PFSK-1 (cell line): Measurements from ENCODE around the gene C16orf82.

Experiments
- FOXP2 ChIP-seq: optimal IDR thresholded peaks from 2 replicates; pipeline ENCODE3; 2011; ENCODE audit warnings: borderline replicate concordance, control low read depth, inconsistent platforms; ENCODE audit not compliant: insufficient read depth; ENCODE audit errors: extremely low read length, extremely low read depth
- REST ChIP-seq, 2 experiments: IDR thresholded peaks; 2 replicates each; pipeline versions ENCODE4 v1.6.1 to v1.8.0; 2011 to 2012; ENCODE audit warnings: low read depth in 2 of 2, low read length in 2 of 2, control low read depth in 1 of 2, inconsistent platforms in 1 of 2, mild to moderate bottlenecking in 1 of 2, moderate library complexity in 1 of 2; ENCODE audit not compliant: insufficient read depth in 1 of 2
- SIN3A ChIP-seq: IDR thresholded peaks from 2 replicates; pipeline ENCODE4 v1.6.1; 2012; ENCODE audit warnings: mild to moderate bottlenecking, low read length, moderate library complexity, borderline replicate concordance; ENCODE audit not compliant: insufficient read depth
- TAF1 ChIP-seq: IDR thresholded peaks from 2 replicates; pipeline ENCODE4 v1.6.1; 2012; ENCODE audit warnings: low read length, control low read depth, borderline replicate concordance; ENCODE audit not compliant: insufficient read depth

GRCh38 chr16:27046958-27047518 is 19.7 kb upstream of the C16orf82 start:
- TF ChIP-seq REST (IDR thresholded peaks at IDR 0.05; ENCODE audit: insufficient read depth in 1 of 2, low read depth in 2 of 2, low read length in 2 of 2) (no peak), FOXP2 (no peak), TAF1 (no peak), SIN3A (no peak)
